Measurements from ENCODE around the gene MAN2A2.

MAN2A2 gene

GRCh38 chr15:90947577-90948357 lies 44.7 kb downstream of the MAN2A2 start:
- DNase-seq: no peak

GRCh38 chr15:90948506-90948905 lies 45.4 kb downstream of the MAN2A2 start:
- DNase-seq: no peak

GRCh38 chr15:90949979-90950675 lies 47.0 kb downstream of the MAN2A2 start:
- DNase-seq: no peak

GRCh38 chr15:90950676-90951075 lies 47.6 kb downstream of the MAN2A2 start:
- DNase-seq: no peak

GRCh38 chr15:90952901-90953677 lies 50.0 kb downstream of the MAN2A2 start:
- no peak for DNase-seq

GRCh38 chr15:90953947-90954711 lies 51.0 kb downstream of the MAN2A2 start:
- no peak for DNase-seq

GRCh38 chr15:90954712-90955623 lies 51.9 kb downstream of the MAN2A2 start, which contains the start of gene RCCD1:
Gene RCCD1, plus strand, starts transcription at chr15:90954884. Its CDS starts 1,851 bp downstream, at chr15:90956735.
- DNase-seq: peak; percentile 96

- no peak for DNase-seq
These were observed 52.6 kb downstream of the MAN2A2 start for GRCh38 chr15:90955624-90956273.

GRCh38 chr15:90956274-90957030 lies 53.4 kb downstream of the MAN2A2 start:
- peak; percentile 86 for DNase-seq

GRCh38 chr15:90957031-90957790 lies 54.1 kb downstream of the MAN2A2 start:
- DNase-seq: no peak

GRCh38 chr15:90957791-90958190 lies 54.7 kb downstream of the MAN2A2 start:
- no peak for DNase-seq

GRCh38 chr15:90959028-90959595 lies 56.0 kb downstream of the MAN2A2 start:
- no peak for DNase-seq

- peak; percentile 81 for DNase-seq
These were observed 56.8 kb downstream of the MAN2A2 start for GRCh38 chr15:90959894-90960293.

GRCh38 chr15:90960298-90961091 lies 57.4 kb downstream of the MAN2A2 start:
- DNase-seq: peak; percentile 48

- DNase-seq: no peak
These were observed 58.9 kb downstream of the MAN2A2 start for GRCh38 chr15:90962021-90962420.

- no peak for DNase-seq
These were observed 63.2 kb downstream of the MAN2A2 start for GRCh38 chr15:90966262-90966661.

- no peak for DNase-seq
These were observed 64.1 kb downstream of the MAN2A2 start for GRCh38 chr15:90967206-90967605.

- DNase-seq: no peak
These were observed 65.3 kb downstream of the MAN2A2 start for GRCh38 chr15:90968434-90968833.
